ENCODE data around the gene DGAT2.

The DGAT2 gene

GRCh38 chr11:75757651-75758050 lies 10.9 kb upstream of the DGAT2 start:
- DNase-seq = no peak

- no peak for DNase-seq
These were observed 8.7 kb upstream of the DGAT2 start for GRCh38 chr11:75759832-75760231.

GRCh38 chr11:75760243-75760642 lies 8.3 kb upstream of the DGAT2 start:
- no peak for DNase-seq

- DNase-seq = no peak
These were observed 7.7 kb upstream of the DGAT2 start for GRCh38 chr11:75760710-75761493.

- no peak for DNase-seq
These were observed 6.4 kb upstream of the DGAT2 start for GRCh38 chr11:75762158-75762557.

GRCh38 chr11:75762885-75763284 lies 5.7 kb upstream of the DGAT2 start:
- no peak for DNase-seq

- DNase-seq = no peak
These were observed 4.7 kb upstream of the DGAT2 start for GRCh38 chr11:75763846-75764245.

- DNase-seq = no peak
These were observed 3.5 kb upstream of the DGAT2 start for GRCh38 chr11:75765116-75765515.

- DNase-seq = no peak
These were observed 1.9 kb upstream of the DGAT2 start for GRCh38 chr11:75766443-75767227.

- DNase-seq = no peak
These were observed 1.4 kb upstream of the DGAT2 start for GRCh38 chr11:75767228-75767572.

- no peak for DNase-seq
These were observed 826 bp upstream of the DGAT2 start for GRCh38 chr11:75767793-75768111.

- DNase-seq = no peak
These were observed 562 bp downstream of the DGAT2 start for GRCh38 chr11:75768909-75769771.

GRCh38 chr11:75770102-75770501 lies 1.5 kb downstream of the DGAT2 start:
- no peak for DNase-seq

GRCh38 chr11:75771646-75772410 lies 3.2 kb downstream of the DGAT2 start:
- DNase-seq = no peak

GRCh38 chr11:75773595-75774353 lies 5.2 kb downstream of the DGAT2 start:
- no peak for DNase-seq

GRCh38 chr11:75775056-75775455 lies 6.5 kb downstream of the DGAT2 start:
- DNase-seq = no peak

- DNase-seq = no peak
These were observed 8.0 kb downstream of the DGAT2 start for GRCh38 chr11:75776546-75776945.

- DNase-seq = no peak
These were observed 9.0 kb downstream of the DGAT2 start for GRCh38 chr11:75777461-75778110.

- no peak for DNase-seq
These were observed 10.4 kb downstream of the DGAT2 start for GRCh38 chr11:75778962-75779361.

GRCh38 chr11:75779960-75780359 lies 11.4 kb downstream of the DGAT2 start:
- no peak for DNase-seq

- no peak for DNase-seq
These were observed 12.3 kb downstream of the DGAT2 start for GRCh38 chr11:75780888-75781287.

- no peak for DNase-seq
These were observed 12.7 kb downstream of the DGAT2 start for GRCh38 chr11:75781296-75781695.
